Islet of Langerhans (tissue), 1 donor: ENCODE data around the gene ARID5B.
A peak's percentile ranks its signal among the peaks of the same experiment; 100 is the strongest.

Source experiments
- FAIRE-seq: peaks from one replicate; lab custom pipeline; 2011; peaks lifted over from hg19 to GRCh38; lab: Jason Lieb, UNC

The ARID5B gene

DNA sequence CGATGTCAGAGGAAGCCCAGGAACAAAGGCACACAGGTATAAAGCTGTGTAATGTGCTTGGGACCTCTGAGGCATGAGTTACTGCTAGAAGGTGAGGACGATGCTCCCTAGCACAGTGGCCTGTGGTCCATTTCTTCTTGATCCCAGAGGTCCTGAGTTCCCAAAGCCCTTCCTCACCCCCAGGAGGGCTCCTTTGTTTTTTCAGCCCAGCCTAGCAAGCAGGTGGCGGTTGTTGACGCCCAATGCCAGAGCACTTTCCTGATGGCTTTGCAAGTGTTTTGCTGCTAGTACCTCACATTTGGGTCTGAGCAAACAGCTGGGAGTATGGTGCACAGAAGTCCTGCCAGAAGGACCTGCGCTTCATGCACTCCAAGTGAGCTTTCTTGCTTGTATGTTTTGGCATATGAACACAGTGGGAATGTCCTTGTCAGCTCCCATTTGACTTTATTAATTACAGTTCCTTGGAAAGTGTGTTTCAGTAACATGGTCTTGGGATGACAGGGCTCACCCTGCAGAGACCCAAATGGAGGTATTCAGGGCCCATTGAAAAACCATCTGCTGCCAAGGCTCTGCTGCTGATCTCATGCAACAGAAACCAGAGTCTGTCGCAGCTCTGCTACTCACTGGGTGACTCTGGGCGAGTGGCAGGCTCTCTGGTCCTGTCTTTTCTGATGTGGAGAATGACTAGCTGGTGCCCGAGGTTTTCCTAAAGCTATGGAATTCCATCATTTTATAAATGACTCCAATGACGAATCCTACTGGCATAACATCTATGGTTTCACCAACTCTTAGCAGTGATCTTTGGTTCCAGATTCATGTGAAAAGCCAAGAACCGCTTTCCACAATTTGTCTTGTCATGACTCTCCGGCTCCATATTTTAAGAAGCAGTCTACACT lies 134.9 kb downstream of the ARID5B start:
- no peak for FAIRE-seq

DNA sequence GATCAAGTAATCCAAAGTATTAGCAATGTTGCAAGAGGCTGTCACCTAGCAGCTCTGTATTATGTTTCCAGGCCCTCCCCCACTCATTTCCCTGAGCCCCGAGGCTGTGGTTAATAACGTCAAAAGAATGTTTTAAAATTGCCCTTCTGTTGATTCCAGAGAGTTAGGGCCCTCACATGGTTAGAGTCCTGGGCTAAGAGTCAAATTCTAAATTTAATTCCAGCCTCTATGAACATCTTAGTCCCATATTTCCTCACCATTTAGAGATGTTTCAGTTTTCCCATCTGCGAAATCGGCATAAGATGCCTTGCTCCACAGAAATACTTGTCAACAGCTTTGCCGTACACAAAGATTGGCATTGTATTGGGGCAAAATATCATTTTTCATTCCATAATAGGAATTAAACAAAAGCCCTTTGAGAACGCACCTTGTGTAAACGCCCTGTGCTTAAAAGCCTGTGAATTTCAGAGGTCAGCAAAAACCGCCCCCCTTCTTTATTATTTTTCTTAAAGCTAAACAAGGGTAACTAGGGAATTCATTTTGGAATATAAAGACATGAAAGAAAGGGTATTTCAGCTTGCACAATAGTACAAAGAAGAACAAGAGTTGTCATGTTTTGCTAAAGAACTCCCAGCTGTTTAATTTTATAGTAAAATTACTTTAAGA lies 135.8 kb downstream of the ARID5B start:
- FAIRE-seq: no peak

DNA sequence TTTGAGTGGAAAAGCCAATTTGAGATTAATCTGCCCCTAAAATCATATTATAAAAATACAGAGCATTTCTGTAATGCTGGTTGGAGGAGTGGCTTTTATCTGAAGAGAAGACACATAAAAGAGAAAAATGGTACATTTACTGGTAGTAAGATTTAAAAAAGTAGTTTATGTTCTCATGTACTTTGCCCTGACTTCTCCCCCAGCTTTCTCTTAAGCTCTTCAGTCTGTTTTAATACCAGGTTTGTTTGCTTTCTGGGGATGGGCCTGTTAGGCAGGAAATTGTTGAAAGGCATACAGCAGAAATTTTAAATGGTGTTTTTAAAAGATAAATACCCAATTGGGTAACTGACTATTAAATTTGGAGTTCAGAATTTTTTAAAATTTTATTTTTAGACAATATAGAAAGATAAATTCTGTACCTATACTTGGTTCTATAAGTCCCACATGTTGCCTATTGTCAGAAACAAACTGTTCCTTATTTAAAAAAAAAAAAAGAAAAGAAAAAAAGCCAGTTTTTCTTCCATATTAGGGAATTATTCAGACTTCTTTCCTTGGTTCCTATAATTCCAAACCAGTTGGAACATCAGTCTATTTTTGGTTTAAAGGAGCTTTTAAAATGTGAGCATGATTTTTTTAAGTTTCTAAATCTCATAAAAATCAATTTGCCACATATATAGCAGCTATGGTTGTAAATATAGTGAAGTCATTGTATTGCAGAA lies 136.6 kb downstream of the ARID5B start:
- FAIRE-seq: peak; percentile 93

DNA sequence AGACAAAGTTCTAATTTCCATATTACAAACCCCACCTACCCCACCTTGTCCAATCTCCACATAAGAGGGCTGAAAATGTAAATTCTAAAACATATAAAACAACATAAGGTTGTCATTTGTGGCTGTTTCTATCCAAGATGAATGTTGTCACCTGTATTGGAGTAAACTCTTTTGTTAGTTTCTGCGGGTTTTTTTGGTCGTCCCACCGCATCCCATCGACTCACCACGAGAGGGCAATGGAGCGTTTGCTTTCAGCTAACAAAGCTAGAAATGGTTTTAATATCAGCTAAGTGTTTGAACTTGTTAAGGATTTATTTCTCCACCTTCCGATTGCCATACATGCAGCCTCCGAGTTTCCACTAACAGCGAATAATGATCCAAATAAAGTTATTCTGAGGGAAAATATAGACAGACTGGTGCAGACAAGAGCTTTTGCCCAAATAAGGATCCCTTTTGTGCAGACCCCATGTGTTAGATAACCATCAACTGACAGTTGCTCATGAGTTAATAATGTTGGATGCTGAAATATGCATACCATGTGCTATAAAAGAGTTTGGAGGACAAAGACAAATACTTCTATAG lies 137.2 kb downstream of the ARID5B start:
- FAIRE-seq: no peak

DNA sequence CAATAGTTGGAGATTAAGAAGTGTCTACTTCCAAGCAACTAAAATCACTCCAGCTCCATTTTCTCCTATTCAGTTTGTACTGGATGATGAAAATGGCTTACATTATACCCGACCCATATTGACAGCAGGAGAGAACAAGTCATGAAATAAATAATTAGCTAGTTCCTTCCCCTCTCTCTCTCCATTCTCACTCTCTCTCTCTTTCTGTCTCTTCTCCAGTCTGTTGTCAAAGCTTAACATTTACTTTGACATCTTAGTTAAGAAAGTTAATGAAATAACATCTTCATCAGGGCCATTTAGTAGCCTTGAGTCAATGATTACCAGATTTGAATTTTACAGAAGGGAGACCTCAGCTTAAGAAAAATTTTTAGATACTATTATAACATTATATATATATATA lies 138.5 kb downstream of the ARID5B start:
- no peak for FAIRE-seq

DNA sequence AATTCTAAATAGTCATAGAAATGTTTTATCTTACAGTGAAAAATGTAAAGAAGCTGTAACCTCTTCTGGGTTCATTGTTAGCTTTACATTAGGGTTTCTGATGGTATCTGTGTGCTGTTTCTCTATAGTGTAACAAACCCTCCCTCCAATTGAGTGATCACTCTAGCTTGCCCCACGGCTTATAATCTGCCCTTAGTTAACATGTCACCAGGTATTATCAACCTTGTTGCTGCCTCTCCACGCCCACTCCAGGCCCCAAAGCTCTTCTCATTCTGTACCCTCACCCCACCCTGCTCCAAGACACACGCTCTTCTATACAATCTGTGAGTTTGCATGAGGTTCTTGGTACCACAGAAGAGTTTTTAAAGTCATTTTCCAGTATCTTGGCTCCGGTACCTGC lies 139.4 kb downstream of the ARID5B start:
- no peak for FAIRE-seq

DNA sequence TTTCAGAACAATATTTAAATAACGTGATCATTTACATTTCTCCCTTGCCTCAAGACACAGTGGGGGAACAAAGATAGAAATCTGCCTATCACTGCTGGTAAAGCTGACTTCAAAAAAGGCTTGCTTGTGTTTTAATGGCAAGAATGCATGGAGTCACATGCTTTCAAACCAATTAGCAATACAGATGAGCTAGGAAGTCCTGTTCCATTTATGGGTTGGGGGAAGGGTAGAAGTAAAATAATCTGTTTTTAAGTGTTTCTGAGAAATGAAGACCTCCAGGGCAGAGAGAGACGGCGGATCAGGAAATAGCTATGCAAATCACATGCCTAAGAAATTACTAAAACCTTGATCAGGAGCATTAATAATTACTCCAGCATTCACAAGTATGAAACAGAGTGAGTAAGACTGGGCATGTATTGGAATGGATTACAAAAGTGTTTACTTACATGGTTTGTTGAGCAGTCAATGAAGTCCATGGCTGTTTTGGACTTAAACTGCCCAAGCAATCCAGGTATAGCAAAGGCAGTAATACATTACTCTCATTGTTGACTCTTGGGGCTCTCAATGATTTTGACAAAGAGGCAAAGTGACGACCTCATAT lies 142.0 kb downstream of the ARID5B start:
- FAIRE-seq: no peak

DNA sequence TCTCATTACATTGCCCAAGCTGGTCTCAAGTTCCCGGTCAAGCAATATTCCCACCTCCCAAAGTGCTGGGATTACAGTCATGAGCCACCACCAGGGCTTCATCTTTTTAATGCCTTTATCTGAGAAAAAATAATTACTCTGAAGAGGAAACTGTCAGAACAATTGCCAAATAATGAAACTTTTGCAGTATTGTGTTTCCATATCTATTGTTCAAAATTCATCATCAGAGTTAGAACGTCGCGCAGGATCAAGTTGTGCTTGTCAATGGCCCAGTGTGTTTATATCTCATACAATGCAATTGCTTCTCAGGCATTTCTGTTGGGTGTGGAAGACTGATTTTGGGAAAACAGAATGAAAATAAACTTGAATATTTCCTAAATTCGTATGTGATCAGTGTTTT lies 143.1 kb downstream of the ARID5B start:
- FAIRE-seq: no peak

DNA sequence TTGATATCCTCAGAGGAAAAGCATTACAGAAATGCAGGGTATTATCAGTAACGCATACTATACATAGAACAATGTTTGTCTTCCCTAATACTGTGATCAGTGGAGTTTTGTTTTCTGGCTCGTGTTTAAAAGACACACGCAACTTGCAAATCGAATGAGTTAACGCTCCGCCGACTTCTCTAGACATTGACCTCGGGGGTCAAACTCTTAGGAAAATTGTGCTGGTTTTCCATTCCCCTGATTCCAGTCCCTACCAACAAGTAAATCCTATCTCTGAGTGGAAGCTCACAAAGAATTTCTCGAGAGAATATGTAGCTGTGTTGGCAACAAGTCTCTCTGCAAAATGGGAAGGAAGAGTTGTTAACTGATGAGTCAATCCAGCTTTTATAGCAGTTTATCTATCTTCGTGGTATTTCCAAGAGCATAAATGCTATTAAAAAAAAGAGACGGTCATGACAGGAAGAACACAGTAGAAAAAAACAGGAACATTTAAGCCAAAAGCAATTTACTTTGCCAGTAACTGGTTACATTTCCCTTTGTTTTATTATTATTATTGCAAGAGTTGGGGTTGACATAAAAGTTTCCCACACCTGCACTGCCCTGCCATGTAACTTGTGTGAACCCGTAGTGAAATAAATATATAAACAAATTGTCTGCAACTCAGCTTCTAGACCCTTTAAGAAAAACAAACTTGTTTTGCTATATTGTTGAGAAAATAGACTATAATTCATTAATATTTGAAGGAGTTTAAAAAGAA lies 144.4 kb downstream of the ARID5B start:
- FAIRE-seq: no peak

DNA sequence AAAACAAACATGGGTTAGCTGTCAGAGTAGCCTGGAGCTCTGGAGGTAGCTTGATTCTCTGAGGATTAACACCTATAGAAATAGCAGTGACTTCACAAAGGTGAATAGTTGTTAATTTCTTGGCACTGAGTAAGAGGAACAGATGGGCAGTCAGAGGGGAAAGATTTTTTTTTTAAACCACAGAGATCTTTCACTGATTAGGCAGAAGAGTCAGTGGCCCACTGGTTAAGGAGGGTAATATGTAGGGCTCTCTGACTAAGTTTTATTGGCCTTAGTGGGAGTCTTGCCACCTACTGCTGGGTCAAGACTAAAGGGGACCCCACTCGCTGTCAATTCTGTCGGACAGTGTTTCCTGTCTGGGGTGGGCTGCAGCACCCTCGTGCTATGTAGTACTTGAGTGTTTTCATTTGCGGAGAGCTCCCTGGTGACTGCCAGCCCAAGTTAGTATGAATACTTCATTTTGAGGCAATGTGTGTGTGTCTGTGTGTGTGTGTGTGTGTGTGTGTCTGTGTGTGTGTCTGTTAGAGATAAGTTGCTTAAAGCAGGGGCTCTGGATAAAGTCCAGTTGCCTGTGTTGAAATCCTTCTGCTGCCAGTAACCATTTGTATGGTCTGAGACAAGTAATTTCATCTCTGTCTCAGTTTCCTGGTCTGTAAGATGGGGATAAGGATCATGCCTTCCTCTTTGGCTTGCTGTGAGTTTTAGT lies 145.2 kb downstream of the ARID5B start:
- no peak for FAIRE-seq

DNA sequence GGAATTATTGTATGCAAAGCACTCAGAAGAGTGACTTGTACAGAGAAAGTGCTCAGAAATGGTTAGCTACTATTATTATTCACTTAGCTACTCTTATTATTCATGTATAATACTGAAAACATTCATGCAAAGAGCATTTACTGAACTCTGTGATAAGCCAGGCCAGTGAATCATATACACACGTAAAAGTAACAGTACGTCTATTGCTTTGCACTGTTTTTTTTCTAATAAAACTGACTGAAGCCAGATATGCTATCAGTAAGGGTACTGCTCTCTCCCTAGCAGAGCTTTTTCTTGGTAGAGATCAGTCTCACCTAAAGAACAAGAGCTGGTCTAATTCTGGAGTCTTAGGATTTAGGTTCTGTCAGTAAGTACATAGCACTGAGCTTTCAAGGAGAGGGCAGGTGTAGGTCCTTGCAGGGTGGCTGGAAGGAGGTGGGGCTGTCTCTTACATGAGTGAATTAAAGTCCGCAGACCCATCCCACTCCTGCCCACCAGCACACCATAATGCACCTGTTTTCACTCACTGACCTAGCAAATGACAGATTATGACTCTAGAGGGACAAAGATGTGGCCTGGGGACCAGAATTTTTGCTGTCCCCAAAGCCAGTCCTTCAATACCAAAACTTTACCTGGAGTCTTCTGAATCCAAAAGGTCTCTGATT lies 145.9 kb downstream of the ARID5B start:
- FAIRE-seq: no peak

DNA sequence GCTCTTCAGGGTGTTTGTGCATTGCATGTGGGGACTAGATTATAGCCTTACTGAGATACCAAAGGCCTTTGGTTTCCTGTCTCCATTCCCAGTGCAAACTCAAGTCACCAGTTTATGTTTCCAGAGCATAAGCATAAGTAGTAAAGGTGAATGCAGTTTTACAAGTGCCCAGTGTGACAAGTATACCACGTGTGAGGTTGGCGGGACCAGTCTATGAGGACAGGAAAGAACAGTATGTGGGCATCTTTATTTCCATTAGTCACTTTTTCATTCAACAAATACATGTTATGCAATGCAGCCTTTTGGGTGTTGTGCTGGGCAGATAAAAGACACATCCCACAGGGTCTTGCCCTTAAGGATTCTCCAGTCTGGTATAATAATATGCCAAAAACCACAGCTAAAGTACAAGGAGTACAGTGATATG lies 146.5 kb downstream of the ARID5B start:
- no peak for FAIRE-seq

DNA sequence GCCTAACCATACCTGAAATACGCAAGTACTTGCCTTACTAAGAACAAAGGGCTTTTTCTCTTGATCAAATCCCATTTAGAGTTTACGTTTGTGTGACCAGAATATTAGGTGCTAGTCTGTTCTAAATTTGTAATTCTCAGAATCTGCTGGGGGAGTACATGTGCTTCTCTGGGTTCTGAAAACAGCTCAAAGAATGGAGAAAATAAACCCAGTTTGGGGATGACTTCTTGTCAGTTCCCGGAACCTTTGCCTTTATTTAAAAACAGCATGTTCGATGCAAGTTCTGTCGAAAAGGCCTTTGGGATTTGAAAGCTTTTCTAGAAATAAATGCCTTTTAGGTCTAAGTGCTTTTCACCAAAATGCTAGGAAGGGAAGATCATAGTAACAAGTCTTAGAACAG lies 147.0 kb downstream of the ARID5B start:
- FAIRE-seq: no peak

DNA sequence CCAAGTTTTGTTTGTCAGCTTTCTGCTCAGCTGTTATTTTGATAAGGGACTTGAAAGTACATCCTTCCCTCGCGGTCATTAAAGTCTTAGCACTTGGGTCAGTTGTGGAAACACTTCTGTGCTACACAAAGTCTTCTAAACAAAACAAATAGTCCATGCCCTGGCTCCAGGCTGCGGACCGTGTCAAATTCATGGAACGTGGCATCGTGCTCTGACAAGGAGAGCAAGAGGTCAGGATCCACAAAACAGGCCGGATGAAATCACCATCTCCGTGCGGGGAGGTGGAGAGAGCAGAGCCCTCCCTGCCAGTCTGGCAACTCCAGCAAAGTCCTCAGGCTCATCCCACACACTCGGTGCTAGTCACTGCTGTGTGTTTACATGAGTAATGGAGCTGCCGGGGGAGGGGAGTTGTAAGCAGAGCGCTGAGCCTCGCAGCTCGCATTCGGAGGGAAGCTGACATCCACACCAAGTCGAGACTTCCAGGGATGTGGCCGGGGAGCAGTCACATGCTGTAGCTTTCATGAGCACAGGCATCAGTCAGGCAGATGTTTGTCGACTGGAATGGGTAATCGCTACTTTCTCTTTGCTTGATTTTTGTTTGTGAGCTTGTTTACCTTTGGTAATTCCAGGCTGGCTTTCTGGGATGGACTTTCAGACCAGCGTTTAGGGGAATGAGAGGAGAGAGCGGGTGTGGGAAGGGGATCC lies 147.6 kb downstream of the ARID5B start:
- no peak for FAIRE-seq

DNA sequence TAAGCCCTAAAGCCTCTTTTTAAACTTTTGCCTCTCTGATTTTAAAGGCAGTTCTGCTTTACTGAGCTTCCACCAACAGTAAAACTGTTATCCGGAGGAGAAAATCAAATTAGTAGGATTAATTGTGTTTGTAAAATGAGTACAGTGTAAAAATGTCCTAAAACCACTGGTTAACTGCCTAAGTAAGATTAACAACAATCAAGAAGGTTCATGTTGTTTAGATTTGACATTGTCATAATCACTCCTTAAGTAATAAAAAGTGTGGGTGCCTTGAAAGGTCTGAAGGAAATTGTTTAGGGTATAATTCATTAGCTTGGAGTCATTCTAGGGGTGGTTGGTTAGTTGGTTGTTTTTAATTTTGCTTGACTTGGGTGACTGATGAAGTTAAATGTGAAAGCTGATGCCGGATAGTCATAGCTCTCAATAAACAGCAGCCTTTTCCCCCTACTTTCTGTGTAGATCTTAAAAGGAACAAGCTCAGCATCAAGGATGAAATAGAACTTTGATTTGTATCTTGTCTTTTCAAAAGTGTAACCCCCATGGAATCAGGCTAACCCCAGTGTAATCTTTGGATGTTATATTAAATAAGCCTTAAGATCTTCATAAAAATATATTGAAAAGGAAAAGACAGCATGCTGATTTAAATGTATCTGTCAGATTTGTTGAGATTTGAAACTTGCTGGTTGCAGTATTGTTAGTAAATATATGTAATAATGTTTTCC lies 148.3 kb downstream of the ARID5B start:
- FAIRE-seq: no peak

DNA sequence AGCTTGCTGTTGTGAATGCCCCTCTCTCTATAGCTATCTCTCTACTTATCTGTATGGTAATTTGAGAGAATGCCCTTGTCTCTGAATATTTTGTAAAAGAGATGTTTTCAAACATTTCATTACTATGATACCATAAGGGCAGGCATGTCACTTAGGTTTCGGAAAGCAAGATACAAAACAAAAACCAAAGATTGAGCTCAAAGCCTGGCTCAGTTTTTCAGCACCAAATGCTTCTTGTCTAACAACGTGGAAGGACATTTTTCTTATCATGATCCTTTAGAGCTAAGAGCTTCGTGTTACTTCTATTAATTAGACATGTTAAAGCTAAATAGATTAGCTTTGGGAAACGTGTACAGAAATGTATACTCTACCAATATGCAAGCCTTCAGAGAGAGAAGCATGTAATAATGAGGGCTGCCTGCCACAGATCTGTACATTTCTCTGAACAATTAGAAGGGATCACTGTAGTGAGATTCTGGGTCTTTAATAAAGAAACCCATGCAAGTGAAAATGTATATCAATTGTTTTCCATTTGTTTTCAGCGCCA lies 148.9 kb downstream of the ARID5B start:
- no peak for FAIRE-seq

DNA sequence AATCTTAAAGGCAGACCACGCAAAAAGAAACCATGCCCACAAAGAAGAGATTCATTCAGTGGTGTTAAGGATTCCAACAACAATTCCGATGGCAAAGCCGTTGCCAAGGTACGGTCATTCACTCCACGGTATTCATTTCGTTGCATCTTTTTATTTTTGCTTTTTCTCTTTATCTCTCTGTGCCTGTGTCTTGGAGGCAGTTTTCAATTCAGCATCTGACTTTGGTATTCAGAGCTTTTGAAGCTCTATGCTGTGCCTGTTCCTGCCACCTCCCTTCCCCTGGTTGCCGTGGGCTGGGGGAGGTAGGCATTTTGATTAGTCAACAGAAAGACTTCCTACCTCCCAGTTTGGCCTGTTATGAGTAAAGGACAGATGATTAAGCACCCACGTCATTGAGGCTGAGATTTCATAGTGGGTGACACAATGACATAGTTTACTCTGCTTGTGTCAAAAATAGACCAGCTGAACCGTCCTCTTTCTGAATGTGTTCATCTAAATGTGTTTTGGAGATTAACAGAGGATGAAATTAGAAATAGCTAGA lies 149.5 kb downstream of the ARID5B start:
- FAIRE-seq: peak; percentile 49

DNA sequence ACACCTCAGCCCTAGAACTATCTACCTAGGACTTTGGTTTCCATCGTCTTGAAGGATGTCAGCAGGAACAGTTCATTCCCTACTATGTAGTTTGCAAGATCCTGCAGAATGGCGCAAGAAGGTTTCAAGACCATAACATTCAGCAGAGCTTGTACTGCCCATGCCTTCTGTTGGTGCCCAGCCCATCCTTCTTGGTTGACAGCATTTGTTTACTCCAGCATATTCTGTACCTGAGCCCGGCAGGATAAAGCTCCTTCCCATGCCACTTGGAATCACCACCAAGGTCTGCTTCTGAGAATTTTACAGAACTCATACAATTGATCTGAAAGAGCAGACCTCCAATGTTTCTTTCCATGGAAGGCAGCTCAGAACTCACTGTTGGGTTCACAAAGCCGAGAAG lies 150.8 kb downstream of the ARID5B start:
- no peak for FAIRE-seq
